ENCODE data around the gene IFIT1. TPM values are rescaled to one million over a fixed set of nuclear protein-coding genes. Genes with fewer than 3 reads are reported as not detected.
"Not testable (repeated sequence)": the region's sequence is repeated elsewhere in the genome, so short reads cannot be mapped to it uniquely, and the experiment has no call there.

Gene IFIT1
- polyA plus RNA-seq, 1 donor (not counting 4 experiments of a cell fraction or from before 2014, with no cell fraction given): 140 TPM

- H3K9me1 ChIP-seq (ENCODE audit: control insufficient read depth, extremely low read depth, insufficient read depth, low read length); DNase-seq (ENCODE audit: low read depth, low spot score); H3K36me3 ChIP-seq (ENCODE audit: control insufficient read depth in 2 of 2, extremely low read depth in 1 of 2, insufficient read depth in 2 of 2, low read length in 2 of 2); FAIRE-seq; H3K4me1 ChIP-seq (ENCODE audit: control insufficient read depth, extremely low read depth, insufficient read depth, low read length); H3K4me3 ChIP-seq (ENCODE audit: control insufficient read depth in 2 of 3, extremely low read depth in 1 of 3, insufficient read depth in 2 of 3, low read depth in 1 of 3, low read length in 3 of 3); H3K4me2 ChIP-seq (ENCODE audit: control insufficient read depth, extremely low read depth, insufficient read depth, low read depth, low read length); H3K9me3 ChIP-seq (ENCODE audit: control insufficient read depth, low read depth, low read length); dilution Hi-C loops (cut with MboI; ENCODE audit: extremely low pct_ligation_motif_present, low sequenced_read_pairs); H3K9ac ChIP-seq (ENCODE audit: control insufficient read depth, extremely low read depth, insufficient read depth, low read length); H3K27me3 ChIP-seq (ENCODE audit: control insufficient read depth, extremely low read depth, insufficient read depth, low read length); H3K79me2 ChIP-seq (ENCODE audit: control insufficient read depth, insufficient read depth, low read length); H4K20me1 ChIP-seq (ENCODE audit: control insufficient read depth, extremely low read depth, insufficient read depth, low read length); H2AFZ ChIP-seq (ENCODE audit: control insufficient read depth, low read length); H3K27ac ChIP-seq (ENCODE audit: control insufficient read depth, insufficient read depth, low read length): not testable (repeated sequence)
These were observed 18.1 kb downstream of the IFIT1 start for GRCh38 chr10:89410551-89410950.

DNA sequence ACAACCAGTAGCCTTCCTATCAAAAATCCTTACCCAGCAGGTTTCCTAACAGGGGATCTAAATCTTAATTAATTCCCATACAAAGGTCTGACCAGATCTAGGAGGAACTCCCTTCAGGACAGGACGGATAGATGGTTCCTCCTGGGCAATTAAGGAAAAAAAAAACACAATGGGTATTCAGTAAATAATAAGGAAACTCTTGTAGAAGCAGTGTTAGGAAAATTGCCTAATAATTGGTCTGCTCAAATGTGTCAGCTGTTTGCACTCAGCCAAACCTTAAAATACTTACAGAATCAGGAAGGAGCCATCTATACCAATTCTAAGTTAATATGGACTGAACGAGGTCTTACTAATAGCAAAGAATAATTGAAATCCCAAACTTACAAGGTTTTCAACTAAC is 18.7 kb downstream of the IFIT1 start:
- H3K27ac ChIP-seq (ENCODE audit: control insufficient read depth, insufficient read depth, low read length); H3K4me3 ChIP-seq (ENCODE audit: control insufficient read depth in 2 of 3, extremely low read depth in 1 of 3, insufficient read depth in 2 of 3, low read depth in 1 of 3, low read length in 3 of 3); H3K27me3 ChIP-seq (ENCODE audit: control insufficient read depth, extremely low read depth, insufficient read depth, low read length); dilution Hi-C loops (cut with MboI; ENCODE audit: extremely low pct_ligation_motif_present, low sequenced_read_pairs); FAIRE-seq; H2AFZ ChIP-seq (ENCODE audit: control insufficient read depth, low read length); H3K4me2 ChIP-seq (ENCODE audit: control insufficient read depth, extremely low read depth, insufficient read depth, low read depth, low read length); H3K36me3 ChIP-seq (ENCODE audit: control insufficient read depth in 2 of 2, extremely low read depth in 1 of 2, insufficient read depth in 2 of 2, low read length in 2 of 2); DNase-seq (ENCODE audit: low read depth, low spot score); H3K9me1 ChIP-seq (ENCODE audit: control insufficient read depth, extremely low read depth, insufficient read depth, low read length); H3K9ac ChIP-seq (ENCODE audit: control insufficient read depth, extremely low read depth, insufficient read depth, low read length); H4K20me1 ChIP-seq (ENCODE audit: control insufficient read depth, extremely low read depth, insufficient read depth, low read length); H3K9me3 ChIP-seq (ENCODE audit: control insufficient read depth, low read depth, low read length); H3K4me1 ChIP-seq (ENCODE audit: control insufficient read depth, extremely low read depth, insufficient read depth, low read length): not testable (repeated sequence)
- peaks cover 13% of the 10 kb centered on the region for H3K79me2 ChIP-seq (ENCODE audit: control insufficient read depth, insufficient read depth, low read length)

GRCh38 chr10:89412276-89412675 is 19.9 kb downstream of the IFIT1 start:
- DNase-seq (ENCODE audit: low read depth, low spot score); dilution Hi-C loops (cut with MboI; ENCODE audit: extremely low pct_ligation_motif_present, low sequenced_read_pairs); H3K36me3 ChIP-seq (ENCODE audit: control insufficient read depth in 2 of 2, extremely low read depth in 1 of 2, insufficient read depth in 2 of 2, low read length in 2 of 2); H3K4me2 ChIP-seq (ENCODE audit: control insufficient read depth, extremely low read depth, insufficient read depth, low read depth, low read length); H3K27me3 ChIP-seq (ENCODE audit: control insufficient read depth, extremely low read depth, insufficient read depth, low read length); H3K4me1 ChIP-seq (ENCODE audit: control insufficient read depth, extremely low read depth, insufficient read depth, low read length); H3K27ac ChIP-seq (ENCODE audit: control insufficient read depth, insufficient read depth, low read length); H3K9me3 ChIP-seq (ENCODE audit: control insufficient read depth, low read depth, low read length); H3K9ac ChIP-seq (ENCODE audit: control insufficient read depth, extremely low read depth, insufficient read depth, low read length); H3K4me3 ChIP-seq (ENCODE audit: control insufficient read depth in 2 of 3, extremely low read depth in 1 of 3, insufficient read depth in 2 of 3, low read depth in 1 of 3, low read length in 3 of 3); H3K9me1 ChIP-seq (ENCODE audit: control insufficient read depth, extremely low read depth, insufficient read depth, low read length); H2AFZ ChIP-seq (ENCODE audit: control insufficient read depth, low read length); FAIRE-seq; H4K20me1 ChIP-seq (ENCODE audit: control insufficient read depth, extremely low read depth, insufficient read depth, low read length): not testable (repeated sequence)
- peaks cover 18% of the 10 kb centered on the region for H3K79me2 ChIP-seq (ENCODE audit: control insufficient read depth, insufficient read depth, low read length)
